GM18517 (cell line): Measurements from ENCODE around the gene CCDC102A.

Source experiments
- ATAC-seq: cut with Tn5 transposase; IDR thresholded peaks from one replicate; pipeline ENCODE4 v1.9.1; 2021; ENCODE audit warnings: mild to moderate bottlenecking, moderate library complexity; ENCODE audit not compliant: unreplicated experiment

The CCDC102A gene

DNA sequence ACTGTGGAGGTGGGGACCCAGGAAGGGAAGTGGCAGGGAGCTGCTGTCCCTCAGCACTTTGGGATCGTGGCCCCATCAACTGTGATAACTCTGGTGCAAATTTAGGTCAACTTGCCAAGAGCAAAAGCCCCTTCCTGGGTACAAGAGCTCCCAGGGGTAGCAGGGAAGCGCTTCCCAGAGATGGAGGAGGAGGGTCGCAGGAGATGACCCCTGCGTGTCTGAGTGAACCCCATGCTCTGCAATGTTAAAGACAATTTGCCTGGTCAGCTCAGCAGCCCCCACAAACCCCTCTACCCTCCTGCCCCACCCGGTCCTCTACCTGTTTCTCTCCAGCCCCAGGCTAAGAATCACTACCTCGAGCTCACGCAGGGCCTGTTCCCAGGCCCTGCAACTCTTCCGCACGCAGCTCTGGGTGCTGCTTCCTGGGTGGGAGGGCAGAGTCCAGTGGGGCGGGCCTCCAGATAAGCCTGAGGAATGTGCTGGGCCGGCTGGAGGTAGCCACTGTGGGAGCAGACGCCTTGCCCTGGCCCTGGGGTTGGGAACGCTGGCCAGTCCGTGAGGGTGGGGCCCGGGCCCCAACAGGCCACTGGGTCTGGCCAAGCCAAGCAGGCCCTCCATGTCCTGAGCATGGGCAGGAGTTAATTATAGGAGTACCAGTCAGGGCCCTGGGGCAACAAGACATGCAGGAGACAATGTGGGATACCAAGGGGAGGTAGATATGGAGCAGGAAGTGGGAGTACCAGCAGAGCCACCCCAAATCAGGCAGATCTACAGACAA lies 56.2 kb downstream of the CCDC102A start:
- no peak for ATAC-seq

DNA sequence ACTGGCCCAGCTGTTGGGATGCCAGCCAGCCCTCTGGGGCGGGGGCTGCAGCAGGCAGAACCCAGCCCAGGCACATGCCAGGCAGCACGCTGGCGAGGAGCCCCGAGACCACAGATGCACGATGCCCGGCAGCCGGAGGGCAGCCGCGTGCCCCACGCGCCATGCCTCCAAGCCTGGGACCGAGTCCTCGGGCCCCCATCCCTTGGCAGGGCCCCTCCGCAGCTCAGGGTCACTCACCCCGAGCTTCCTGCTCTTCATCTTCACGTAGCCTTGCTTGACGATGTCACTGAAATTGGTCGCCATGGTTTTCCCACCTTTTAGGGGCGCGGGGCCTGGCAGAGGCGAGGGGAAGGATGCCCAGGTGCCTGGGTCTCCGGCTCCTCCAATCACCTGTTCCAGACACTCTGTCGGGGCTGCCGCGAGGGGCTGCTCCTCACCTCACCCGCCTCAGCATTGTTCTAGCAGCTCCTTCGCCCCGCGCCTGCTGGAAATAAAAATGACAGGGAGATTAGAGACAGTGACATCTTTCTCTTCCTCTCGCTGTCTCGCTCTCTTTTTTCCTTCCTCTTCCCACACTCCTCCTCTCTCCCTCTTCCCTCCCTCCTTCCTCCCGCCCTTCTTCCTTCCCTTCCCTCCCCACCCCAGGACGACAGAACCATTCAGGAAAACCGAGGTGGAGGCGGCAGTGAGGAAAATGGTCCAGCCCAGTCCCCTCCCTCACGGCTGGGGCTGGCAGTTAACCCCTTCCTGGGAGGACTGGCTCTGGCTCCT lies 57.0 kb downstream of the CCDC102A start:
- ATAC-seq, result no peak

DNA sequence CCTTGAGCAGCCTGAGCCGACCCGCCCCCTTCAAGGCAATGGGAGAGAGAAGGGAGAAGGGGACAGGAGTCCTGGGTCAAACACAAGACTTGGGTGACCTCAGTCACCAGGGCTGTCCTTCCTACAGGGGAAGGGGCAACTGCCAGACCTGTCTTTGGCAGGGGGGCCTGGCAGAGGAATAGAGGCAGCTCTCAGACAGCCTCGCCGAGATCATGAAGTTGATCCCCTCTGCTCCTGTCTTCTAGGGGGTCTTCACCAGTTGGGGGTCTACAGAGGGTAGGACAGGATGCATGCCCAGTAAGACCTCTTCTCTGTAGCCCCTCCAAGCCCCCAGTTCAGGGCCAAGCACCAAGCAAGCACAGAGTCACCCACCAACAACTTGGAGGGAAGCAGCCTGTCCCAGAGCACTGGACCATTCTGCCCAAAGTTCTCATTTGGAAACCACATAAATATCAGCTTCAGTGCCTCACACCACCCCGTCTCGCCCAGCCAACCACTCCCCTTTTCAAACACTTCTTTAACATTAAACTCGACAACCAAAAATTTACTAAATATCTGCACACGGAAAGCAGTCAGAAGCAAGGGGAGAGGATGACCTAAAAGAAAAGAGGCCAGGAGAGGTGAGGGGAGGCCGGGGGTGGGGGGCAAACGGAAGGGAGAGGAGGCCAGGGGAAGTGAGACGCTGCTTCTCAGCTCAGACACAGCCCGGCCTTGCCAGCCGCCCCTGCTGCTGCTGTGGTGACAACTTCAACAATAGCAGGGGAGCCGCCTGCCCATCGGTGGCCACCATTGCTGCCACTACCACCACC lies 57.8 kb downstream of the CCDC102A start:
- no peak for ATAC-seq

DNA sequence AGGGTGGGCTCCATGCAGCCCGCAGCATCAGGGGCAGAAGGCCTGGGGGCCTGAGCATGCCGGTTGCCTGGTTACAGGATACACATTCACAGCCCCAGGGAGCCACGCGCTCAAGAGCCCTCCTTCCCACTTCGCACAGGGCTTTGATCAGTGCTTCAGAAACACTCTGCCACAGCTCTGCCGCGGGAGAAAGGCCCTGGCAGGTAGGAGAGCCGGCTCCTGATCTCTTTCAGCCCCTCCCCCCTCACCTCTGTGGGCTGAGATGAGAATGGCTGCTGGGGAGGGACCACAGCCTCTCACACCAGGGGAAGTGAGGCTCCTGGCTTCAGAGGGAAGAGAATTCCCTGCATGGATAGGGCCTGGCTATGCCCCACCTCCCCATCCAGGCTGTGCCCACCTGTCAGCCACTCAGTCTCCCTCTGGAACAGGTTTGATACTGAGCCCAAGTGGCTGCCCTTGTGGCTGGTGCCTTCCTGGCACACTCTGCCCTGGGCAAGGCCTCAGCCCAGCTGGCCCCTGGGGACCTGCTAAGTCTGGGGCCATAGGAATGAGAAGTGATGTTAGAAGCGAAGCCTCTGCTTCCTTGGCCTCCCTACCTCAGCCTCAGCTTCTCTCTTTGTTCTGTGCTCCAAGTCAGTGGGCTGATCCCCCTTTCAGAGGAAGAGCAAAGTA lies 58.7 kb downstream of the CCDC102A start:
- no peak for ATAC-seq

DNA sequence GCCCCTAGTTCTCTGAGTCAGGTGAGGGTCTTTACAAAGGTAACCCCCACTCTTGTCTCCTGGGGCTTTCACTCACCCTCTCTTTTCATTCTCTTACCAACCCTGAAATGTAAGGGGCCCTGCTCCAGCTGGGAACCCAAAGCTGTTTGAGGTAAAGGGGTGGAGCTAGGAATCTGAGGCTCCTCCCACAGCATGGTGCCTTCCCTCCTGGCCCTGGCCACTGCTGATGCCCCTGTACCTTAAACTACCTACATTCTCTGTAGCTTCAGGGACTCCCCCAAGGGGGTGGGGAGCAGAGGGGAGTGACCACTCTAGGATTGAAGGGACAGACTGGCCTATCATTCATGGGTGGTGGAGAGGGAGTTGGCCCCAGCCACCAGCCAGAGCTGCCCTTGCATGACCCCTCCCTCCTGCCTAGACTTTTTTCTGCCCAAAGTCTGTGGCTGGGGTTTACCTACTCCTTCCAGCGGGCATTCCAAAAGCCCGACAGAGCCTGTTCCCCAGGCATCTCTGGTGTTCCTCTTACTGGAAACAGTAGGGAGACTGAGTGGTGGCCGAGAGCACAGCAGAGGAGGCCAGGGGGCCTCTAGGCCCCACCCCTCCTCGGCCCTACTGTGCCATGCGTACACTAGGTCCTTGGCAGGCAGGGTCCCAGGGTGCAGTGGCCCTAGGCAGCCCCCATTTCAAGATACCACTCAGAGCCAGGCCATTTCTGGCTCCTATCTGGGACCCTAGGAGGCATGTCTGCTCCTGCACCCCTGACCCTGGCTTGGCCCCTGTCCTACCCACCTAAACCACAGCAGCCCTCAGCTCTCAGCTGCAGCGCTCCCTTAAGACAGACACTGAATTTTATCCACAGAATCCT lies 59.6 kb downstream of the CCDC102A start:
- ATAC-seq, result no peak

DNA sequence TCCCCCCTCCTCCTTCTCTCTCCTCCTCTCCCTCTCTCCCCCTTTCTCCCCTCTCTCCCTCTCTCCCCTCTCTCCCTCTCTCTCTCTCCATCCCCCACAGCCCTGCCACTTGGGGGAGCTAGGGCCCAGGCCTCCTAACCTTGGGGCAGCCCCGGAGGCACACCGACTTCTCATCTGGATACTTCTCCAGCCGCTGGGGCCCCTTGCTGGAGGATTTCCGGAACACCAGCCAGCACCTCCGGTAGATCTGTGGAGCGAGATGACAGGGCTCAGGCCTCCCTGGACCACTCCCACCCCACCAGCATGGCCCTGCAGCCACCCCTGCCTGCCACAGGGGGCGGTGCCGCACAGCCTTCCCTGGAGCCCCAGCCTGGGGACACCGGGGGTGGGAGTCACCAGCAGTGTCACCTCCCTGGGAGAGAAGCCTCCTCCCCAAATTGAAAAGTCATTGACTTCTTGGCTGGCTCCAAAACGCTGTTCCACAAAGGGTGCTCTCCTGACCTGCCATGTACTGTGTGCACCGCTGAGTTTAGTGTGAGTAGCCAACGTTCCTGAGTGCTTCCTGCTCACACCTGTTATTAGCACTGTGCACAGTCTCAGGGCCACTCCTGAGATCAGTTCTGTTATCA lies 60.5 kb downstream of the CCDC102A start:
- ATAC-seq, result peak; percentile 64

DNA sequence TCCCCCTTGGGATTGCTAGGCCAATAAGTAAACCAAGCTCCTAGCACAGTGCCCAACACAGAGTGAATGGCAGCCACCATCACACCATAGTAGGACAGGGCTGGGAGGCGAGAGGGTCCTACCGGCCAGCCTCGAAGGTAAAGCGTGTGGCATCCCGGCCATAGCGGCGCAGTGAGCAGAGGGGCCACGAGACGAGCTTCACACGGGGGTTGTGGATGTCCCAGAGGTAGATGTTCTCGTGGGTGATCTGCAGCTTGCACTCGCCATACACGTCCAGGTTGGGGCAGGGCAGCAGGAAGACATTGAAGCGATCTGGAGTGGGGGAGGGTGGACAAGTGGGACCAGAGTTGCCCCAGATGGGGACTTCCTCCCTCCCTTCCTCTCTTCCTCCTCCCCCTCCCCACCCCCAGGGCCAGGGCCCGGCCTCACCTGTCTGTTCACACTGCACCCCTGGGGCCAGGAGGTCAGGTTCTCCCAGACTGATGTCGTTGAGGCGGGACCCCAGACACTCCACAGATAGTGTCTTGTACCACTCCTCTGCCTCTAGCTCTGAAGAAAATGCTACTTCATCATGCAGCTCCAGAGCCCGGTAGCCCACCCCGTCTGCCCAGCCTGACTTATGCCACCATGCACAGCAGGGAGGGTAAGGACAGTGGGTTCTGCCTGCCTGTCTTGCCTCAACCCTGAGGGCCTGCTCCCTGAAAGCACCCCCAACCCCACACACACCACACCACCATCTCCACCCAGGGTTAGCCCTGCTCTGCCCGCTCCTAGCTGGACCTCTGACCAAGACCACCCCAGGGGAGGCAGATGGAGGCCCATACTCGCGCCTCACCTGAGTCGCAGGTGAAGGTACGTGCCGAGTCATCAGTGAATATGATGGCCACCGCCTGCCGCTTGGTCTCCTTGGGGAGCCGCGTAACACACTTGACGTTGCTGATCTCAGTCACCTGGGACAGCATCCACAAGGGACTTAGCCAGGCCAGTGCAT lies 61.4 kb downstream of the CCDC102A start:
- ATAC-seq, result no peak

DNA sequence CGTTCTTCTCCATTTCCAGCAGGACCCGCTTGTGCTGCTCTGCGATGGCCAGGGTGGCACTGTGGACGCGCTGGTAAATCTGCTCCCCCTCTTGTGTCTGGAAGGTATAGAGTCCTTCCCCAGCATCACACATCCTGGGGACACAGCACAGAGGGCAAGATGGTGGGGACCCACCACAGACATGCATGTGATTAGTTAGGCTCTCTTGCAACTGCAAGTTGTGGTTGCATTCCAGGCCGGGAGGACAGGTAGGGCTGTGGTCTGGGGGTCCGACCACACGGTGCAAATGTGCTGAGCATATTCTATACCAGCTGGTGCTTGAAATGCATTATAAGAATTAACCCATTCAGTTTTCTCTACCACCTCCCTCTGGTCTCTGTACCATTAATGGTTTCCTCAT lies 62.5 kb downstream of the CCDC102A start:
- no peak for ATAC-seq

DNA sequence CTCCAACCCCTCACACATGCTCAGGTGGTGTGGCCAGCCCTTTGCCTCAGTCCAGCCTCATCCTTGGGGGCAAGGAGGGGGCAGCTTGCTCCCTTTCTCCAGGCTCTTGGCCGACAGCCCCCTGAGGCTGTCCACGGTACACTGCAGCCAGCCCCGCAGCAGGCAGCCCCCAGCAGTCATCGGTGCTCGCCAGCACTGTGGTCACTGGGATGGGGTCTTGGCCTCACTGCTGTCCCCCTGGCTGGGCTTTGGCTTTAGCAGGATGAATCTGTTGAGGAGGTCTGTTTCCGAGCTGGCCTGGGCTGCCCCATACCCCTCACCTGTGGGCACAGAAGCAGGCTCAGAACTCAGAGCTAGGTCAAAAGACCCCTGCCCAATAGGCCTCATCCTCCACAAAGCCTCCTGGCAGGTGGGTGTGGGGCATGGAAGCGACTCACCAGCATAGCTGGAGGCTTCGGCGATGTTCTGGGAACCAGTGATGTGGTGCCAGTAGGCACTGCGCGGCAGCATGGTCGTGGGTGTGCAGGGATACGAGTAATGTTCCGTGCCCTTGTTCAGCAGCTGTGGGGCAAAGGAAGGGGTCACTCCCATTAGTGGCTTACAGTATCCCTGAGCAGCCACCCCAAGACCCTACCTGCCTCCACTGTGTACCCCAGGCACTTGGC lies 63.1 kb downstream of the CCDC102A start:
- no peak for ATAC-seq

DNA sequence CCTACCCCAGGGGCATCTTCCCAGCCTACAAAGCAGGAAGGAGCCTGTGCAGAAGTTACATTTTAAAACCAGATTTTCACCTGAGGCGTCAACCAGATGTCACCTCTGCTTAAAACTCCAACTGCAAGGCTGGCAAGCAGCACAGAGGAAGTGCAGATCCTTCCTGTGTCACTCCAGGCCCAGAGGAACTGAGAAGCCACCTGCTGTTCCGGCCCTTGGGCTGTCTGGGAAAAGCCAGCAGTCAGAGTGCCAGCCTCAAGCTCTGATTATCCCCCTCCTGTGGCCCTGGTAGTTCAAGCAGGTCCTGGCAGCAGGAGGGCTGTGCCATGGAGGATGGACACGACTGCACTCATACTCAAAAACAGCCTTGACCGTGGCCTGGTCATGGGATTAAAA lies 63.7 kb downstream of the CCDC102A start:
- no peak for ATAC-seq

DNA sequence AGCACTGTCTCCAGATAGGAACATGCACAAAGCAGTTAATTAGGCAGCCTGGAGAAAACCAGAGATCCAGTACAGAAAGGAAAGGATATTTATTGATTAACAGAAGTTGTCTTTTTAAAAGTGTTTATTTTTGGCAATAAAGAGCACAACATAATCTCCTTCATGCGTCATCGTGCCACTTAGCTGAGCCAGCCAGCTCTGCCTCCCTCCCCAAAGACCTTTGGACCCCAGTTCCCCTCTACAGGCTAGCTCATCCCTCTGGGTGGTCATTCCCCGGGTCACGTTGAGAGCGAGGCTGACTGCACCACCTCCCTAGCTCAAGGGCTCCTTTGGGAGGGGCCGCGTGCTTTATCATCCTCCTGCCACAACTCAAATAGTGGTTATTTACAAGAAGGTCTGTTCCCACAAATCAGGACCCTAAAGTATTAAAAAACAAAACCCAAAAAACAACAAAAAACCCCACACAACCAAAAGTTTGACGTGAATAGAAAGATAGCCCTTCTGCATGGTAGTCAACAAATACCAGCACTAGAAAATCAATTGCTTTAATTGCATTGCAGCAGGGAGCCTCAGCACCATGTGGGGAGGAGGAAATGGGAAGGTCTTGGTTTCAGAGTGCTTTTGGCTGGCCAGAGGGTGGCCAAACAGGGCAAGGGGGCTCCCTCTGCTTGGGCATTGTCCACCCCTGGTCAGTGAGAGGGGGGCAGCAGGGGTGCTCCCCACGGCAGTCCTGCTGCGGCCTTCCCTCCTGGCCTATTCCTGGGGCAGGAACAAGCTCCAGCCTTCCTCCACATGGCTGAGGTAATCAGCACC lies 64.3 kb downstream of the CCDC102A start:
- ATAC-seq, result no peak

DNA sequence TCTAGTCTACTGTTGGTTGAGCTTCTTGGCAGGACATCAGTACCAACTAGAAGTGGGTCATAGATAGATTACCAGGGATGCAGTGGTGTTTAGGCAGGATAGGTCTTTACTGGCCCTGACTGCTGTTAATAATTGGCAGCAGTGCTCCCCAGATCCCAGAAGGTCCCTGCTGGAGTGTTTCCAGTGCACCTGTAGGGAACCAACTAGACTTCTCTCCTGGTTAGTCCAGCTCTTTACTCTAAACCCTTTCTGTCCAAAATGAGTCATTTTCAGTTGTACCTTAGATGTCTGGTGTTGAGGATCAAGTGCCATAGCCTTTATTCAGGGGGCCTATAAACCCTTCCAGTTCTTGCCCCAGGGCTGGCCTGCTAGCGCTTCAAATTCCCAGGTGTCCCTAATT lies 65.2 kb downstream of the CCDC102A start:
- no peak for ATAC-seq

DNA sequence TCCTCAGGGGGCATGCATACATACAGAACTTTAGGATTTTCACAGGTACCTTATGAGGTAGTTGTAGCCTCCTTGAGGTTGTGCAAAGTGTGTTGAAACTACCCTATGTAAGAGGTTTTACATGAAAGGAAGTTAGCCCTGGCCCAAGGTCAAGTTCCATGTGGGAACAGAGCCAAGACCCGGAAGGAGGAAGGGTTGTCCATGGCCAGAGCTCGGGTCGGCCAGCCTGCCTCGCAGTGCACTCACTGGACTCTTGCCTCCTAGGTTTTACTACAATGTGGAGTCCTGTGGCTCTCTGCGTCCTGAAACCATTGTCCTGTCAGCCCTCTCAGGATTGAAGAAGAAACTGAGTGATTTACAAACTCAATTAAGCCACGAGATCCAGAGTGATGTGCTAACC lies 65.7 kb downstream of the CCDC102A start:
- no peak for ATAC-seq

DNA sequence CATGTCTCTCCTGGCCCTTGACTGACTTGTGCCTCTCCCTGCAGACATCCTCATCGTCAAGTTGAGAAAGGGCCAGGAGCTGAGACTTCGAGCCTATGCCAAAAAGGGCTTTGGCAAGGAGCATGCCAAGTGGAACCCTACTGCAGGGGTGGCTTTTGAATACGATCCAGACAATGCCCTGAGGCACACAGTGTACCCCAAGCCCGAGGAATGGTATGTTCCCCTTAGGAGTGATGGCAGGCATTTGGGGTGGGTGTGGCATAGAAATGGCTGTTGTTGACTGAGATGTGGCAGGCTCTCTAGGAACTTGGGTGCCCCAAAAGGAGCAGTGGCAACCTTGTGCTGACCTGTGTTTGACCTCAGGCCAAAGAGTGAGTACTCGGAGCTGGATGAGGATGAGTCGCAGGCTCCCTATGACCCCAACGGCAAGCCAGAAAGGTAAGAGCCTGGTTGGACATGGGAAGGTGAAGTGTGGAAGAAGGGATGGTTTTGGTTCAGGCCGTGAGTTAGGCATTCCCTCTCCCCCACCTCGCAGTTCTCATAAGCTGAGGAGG lies 66.4 kb downstream of the CCDC102A start:
- no peak for ATAC-seq

DNA sequence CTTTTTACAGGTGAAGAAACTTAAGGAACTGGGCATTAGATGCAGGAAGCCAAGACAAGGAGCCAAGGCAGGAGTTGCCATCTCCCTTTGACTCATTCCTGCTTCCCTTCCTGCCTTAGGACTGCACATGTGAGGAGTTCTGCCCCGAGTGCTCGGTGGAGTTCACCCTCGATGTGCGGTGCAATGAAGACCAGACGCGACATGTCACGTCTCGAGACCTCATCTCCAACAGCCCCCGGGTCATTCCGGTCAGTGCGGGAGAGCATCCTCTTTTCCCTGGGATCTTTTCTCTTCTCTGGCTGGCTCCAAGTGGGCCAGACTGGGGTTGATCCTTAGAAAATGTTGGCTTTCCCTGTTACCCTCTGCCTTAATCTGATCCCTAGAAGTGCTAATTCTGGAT lies 67.3 kb downstream of the CCDC102A start:
- ATAC-seq, result no peak

DNA sequence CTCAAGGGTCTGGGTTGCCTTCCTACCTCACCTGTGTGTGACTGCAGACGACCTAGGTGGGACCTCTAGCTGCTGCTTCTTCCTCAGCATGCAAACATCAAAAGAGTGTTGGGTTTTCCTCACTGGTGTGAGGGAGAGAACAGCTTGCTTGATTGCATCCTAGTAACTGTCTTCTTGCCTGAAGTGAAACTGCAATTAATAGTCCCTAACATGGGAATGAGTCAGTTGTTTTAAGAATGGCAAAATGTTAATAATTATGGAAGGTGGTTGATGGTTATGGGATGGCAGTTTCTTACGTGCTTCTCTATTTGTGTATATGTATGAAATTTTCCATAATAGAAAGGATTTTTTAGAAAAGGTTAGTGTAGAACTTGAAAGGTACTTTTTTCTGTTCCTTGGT lies 68.0 kb downstream of the CCDC102A start:
- ATAC-seq, result no peak

DNA sequence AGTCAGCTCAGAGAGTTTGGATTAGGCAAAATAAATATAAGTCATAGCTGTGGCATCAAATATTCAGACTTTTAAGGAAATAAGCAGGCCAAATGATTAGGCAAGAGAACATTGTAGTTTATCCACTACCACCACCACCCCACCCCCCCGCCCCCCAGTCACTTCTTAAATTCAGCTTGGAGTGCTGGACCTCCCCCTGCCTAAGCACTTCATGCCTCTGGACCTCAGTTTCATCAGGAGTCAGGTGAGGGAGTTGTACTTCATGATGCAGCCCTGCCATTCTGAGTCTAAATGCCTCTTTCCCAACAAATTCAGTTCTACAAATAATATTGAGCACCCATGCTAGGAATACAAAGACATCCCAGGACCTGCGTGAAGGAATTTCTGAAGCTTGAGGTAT lies 71.8 kb downstream of the CCDC102A start:
- no peak for ATAC-seq
